Measurements from ENCODE around the gene GNB1L. TPM values are rescaled to one million over a fixed set of nuclear protein-coding genes. Genes with fewer than 3 reads are reported as not detected.

Gene GNB1L
- total RNA-seq, 1 experiment from 2014 or later: 12.3 TPM

DNA sequence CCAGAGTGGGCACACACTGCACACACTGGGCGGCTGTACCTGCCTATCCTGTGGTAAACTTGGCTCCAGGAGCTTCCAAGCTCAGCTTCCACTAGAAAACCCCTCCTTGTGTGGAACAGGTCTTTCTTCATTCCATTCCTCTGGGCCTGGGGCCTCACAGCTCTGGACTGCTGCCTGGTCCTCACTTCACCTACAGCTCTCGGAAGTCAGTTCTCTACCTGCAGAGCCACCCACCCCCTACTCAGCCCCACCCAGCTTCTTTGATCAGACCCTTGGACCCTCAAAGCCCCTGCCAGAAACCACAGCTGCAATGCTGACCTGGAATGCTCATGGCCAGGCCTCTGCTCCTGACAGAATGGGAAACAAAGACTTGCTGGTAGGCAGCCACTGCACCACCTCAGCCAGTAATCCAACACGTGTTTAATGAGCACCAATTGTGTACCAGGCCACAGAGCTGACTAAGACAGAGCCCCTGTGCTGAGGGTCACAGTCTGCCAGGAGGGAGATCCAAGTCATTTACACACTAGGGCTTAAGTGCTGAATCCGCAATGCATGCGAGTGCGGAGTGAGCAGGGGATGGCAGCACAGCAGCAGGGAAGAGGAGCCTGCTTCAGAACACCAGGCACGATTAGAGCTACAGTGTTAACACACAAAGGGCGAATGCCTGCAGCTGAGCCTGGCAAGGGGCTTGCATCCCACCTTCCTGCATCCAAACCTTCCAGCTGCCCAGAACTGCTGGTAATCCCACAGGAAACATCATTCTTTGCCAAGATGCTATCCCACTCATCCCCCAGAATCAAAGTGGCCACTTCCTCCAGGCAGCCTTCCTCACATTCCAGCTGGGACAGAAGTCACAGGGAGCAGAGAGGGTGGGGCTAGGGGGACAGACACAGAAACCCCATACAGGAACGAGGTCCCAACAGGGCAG lies 4.6 kb downstream of the GNB1L start:
- Histone ChIP-seq H3K9me3 (replicated peaks) (no peaks in the 10 kb centered on the region), H3K27ac (no peak overlapping the region)

GRCh38 chr22:19848298-19849224 lies 6.1 kb downstream of the GNB1L start:
- peak in 1 of 2 experiments; percentile 6 for DNase-seq
- Histone ChIP-seq H3K4me3 (no peak overlapping the region), H3K27ac (no peak overlapping the region), H3K9me3 (replicated peaks) (no peaks in the 10 kb centered on the region), H3K36me3 (peaks cover 38% of the 10 kb centered on the region), H3K27me3 (no peaks in the 10 kb centered on the region), H3K4me1 (peaks cover 3% of the 10 kb centered on the region; the same call in 1 of the 2 replicates)

More for the DNA sequence above, 4.6 kb downstream of the GNB1L start:
- peaks cover 3% of the 10 kb centered on the region; the same call in 1 of the 2 replicates for H3K4me1 ChIP-seq
- no peaks in the 10 kb centered on the region for H3K27me3 ChIP-seq
- no peak for DNase-seq
- H3K4me3 ChIP-seq: no peak overlapping the region
- peaks cover 38% of the 10 kb centered on the region for H3K36me3 ChIP-seq

DNA sequence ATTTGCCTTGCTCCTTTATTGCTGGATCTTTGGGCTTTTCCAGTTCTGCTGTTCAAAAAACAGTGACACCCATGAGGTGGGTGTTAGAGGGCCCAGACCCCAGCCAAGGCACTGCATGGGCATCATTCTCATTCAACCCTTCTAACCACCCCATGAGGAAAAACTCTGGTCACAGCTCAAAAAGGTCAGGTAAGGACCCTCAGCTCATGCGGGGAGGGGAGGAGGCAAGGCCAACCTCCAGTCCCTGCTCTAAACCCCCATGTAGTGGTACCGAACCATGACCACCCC lies 7.4 kb downstream of the GNB1L start:
- Histone ChIP-seq H3K36me3 (peaks cover 38% of the 10 kb centered on the region), H3K4me1 (peaks cover under 1% of the 10 kb centered on the region; the same call in 1 of the 2 replicates), H3K4me3 (no peak overlapping the region), H3K27ac (no peak overlapping the region), H3K27me3 (no peaks in the 10 kb centered on the region), H3K9me3 (replicated peaks) (no peaks in the 10 kb centered on the region)
- DNase-seq: no peak

- no peak overlapping the region for H3K4me3 ChIP-seq
- no peaks in the 10 kb centered on the region for H3K9me3 ChIP-seq (replicated peaks)
- no peak overlapping the region for H3K27ac ChIP-seq
- no peak for DNase-seq
- no peaks in the 10 kb centered on the region for H3K4me1 ChIP-seq
- peaks cover 36% of the 10 kb centered on the region for H3K36me3 ChIP-seq
- H3K27me3 ChIP-seq: no peaks in the 10 kb centered on the region
Measured at GRCh38 chr22:19846620-19847344, 7.9 kb downstream of the GNB1L start.

DNA sequence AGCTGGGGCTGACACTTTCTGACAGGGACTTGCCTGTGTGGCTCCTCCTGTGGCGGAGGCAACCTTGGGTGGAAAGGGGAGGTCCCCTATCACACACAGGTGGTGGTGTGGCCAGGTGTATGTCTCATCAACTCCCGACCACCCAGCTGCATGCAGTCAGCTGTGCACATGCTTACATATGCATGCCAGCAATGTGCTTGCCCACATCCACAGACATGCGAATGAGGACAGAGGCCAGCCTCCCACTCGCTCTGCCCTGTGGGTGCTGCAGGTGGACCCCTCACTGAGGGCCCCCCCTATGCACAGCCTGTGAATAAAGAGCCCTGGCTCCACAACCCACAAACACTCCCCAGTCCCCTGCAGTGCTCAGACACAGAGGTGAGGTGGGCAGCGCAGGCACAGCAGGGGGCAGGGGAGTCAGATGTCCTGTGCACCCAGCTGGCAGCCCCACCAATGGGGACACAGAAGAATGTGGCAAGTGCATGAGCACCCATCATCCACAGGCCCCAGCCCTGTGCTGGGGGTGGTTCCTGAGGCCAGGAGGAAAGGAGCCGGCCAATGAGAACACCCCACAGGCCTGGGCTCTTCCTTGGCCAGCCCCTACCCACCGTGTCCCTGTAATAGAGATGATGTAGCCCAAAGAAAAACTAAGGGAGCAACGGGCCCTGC lies 9.5 kb downstream of the GNB1L start:
- no peak overlapping the region for H3K27ac ChIP-seq
- H3K4me3 ChIP-seq: no peak overlapping the region
- H3K9me3 ChIP-seq (replicated peaks): no peaks in the 10 kb centered on the region

DNA sequence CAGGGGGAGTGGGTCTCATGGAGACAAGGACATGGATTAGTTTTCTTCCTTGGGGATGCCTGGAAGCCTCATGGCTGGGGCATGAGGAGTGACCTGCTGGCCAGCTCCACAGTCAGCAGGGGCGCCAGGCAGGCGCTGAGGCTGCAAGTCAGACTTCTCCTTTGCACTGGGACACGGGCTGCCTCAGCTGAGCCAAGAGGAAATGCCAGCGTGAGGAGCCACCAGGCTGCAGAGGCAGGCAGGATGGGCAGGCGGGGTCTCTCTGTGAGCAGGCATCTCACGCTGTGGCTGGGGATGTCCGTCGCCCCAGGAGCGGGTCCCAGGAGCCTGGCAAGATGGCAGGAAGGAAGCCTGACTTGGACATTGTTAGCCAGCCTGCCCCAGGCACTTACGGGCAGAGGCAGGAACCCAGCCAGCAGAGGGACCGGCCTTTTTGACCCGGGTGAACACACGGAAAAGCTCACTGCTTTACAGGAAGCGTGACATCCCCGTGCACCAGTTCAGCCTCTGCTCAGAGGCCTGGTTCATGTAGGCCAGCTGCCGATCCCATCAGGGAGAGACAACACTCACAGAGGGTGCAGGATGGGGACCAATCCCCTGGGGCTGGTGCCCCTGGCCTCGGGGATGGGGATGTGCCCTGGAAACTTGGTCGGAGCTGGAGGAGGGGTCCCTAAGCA lies 10.2 kb downstream of the GNB1L start:
- no peaks in the 10 kb centered on the region for H3K4me1 ChIP-seq
- no peak overlapping the region for H3K27ac ChIP-seq
- H3K27me3 ChIP-seq: no peaks in the 10 kb centered on the region
- no peak overlapping the region for H3K4me3 ChIP-seq
- peaks cover 18% of the 10 kb centered on the region for H3K36me3 ChIP-seq
- DNase-seq: no peak
- H3K9me3 ChIP-seq (replicated peaks): no peaks in the 10 kb centered on the region

More for the DNA sequence above, 9.5 kb downstream of the GNB1L start:
- no peaks in the 10 kb centered on the region for H3K27me3 ChIP-seq
- peaks cover 21% of the 10 kb centered on the region for H3K36me3 ChIP-seq
- no peaks in the 10 kb centered on the region for H3K4me1 ChIP-seq
- DNase-seq: no peak

- Histone ChIP-seq H3K36me3 (peaks cover 13% of the 10 kb centered on the region), H3K4me1 (no peaks in the 10 kb centered on the region), H3K27ac (no peak overlapping the region), H3K9me3 (replicated peaks) (no peaks in the 10 kb centered on the region), H3K27me3 (no peaks in the 10 kb centered on the region), H3K4me3 (no peak overlapping the region)
- no peak for DNase-seq
Measured at GRCh38 chr22:19843857-19844376, 10.8 kb downstream of the GNB1L start.

- H3K36me3 ChIP-seq: peaks cover 8% of the 10 kb centered on the region
- H3K4me1 ChIP-seq: no peaks in the 10 kb centered on the region
- no peaks in the 10 kb centered on the region for H3K27me3 ChIP-seq
- no peak overlapping the region for H3K4me3 ChIP-seq
- no peaks in the 10 kb centered on the region for H3K9me3 ChIP-seq (replicated peaks)
- no peak for DNase-seq
- no peak overlapping the region for H3K27ac ChIP-seq
Measured at GRCh38 chr22:19843107-19843856, 11.4 kb downstream of the GNB1L start.

DNA sequence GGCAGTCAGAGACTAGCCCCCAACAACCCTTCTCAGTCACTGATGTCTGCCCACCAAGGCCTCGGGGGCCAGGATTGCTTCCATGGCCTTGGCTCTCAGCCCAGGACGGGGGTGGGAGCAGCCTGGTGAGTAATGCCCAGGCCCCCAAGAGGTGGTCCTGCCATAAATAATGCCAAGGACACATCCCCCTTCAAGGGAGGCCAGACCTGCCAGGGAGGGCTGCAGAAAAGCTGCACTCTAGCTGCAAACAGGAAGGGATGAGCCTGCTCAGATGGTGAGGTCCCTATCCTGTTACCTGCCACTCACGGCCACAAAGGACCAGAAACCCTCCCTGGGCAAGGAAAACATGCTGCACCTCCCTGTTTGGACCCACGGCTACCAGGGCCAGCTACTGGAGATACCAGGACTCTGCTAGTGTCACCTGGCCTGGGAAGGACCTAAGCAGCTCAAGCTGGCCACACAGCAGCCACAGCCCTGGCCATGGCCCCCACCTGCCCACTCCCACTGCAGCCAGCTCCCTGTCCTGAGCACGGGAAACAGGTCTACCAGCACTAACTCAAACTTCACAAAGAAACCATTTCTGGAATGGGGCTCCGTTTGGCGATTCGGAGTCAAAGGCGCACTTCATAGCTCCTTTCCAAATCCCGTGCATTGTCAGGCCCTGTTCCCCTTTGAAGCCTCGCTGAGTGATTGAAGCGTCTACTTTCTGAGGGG lies 12.1 kb downstream of the GNB1L start:
- H3K9me3 ChIP-seq (replicated peaks): no peaks in the 10 kb centered on the region
- no peak overlapping the region for H3K27ac ChIP-seq
- H3K27me3 ChIP-seq: no peaks in the 10 kb centered on the region
- peak in 1 of 2 experiments; percentile 2 for DNase-seq
- H3K4me1 ChIP-seq: no peaks in the 10 kb centered on the region
- H3K4me3 ChIP-seq: no peak overlapping the region
- H3K36me3 ChIP-seq: 0 out of 2 replicates have a peak, but pooled peaks cover 3% of the 10 kb centered on the region

DNA sequence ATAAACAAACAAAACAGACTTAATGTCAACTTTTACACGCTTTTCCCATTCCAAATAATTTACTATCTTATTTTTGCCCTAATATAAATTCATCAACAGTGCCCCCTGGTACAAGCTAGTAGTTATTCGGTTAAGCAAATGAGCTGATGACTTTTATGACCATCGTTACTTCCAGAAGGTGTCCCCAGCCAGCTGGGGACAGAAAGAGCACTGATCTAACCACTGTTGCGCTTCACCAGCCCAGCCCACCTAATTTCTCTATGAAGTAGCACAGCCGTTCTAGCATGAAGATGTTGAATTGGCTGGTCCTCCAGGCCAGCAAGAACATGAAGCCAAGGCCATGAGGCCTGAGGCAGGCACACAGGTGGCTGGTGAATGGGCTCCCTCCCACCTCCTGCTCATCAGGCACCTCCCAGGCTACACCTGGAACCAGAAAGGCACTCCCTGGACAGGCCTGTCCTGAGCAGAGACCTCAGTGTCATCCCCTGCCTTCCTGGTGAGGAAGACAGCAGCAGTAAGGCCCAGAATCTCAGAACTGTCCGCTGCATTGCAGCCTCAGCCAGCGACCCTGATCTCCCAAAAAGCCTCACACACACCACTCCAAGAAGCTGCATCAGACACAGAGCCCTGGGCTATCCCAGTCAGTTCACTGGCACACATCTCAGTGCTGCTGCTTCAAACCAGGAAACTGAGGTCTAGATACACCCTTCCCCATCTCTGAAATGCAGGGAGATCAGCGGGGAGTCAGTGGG lies 12.9 kb downstream of the GNB1L start:
- H3K27ac ChIP-seq: no peak overlapping the region
- H3K4me3 ChIP-seq: no peak overlapping the region
- DNase-seq: no peak
- H3K9me3 ChIP-seq (replicated peaks): no peaks in the 10 kb centered on the region
- no peaks in the 10 kb centered on the region for H3K4me1 ChIP-seq
- no peaks in the 10 kb centered on the region for H3K36me3 ChIP-seq
- H3K27me3 ChIP-seq: no peaks in the 10 kb centered on the region

- Histone ChIP-seq H3K9me3 (replicated peaks) (no peaks in the 10 kb centered on the region), H3K27ac (no peak overlapping the region), H3K36me3 (no peaks in the 10 kb centered on the region), H3K4me3 (no peak overlapping the region), H3K27me3 (no peaks in the 10 kb centered on the region), H3K4me1 (no peaks in the 10 kb centered on the region)
- no peak for DNase-seq
Measured at GRCh38 chr22:19840955-19841640, 13.6 kb downstream of the GNB1L start.

Measured in SJCRH30 (cell line).